Suprapubic skin (tissue), 4 donors: ENCODE measurements around the gene MCC.

Source experiments
- CTCF ChIP-seq, 2 donors: fragments of 200-600 bp in 1 of 2; fragments of 450-650 bp in 1 of 2; sonication (generic) in 1 of 2; IDR thresholded peaks; one replicate each; pipeline ENCODE4 v1.5.1; 2016 to 2019; ENCODE audit warnings: antibody characterized with exemption in 2 of 2, mild to moderate bottlenecking in 1 of 2, moderate library complexity in 1 of 2
- EP300 ChIP-seq: sonication (generic); formaldehyde crosslinking; IDR thresholded peaks from one replicate; pipeline ENCODE4 v1.6.1; 2017; ENCODE audit warnings: antibody characterized with exemption
- POLR2A ChIP-seq, 2 donors: fragments of 450-650 bp; IDR thresholded peaks; one replicate each; pipeline ENCODE4 v1.6.1; 2017; ENCODE audit warnings: antibody characterized with exemption in 2 of 2, mild to moderate bottlenecking in 2 of 2, moderate library complexity in 2 of 2
- POLR2AphosphoS5 ChIP-seq, 3 donors: sonication (generic); formaldehyde crosslinking; IDR thresholded peaks; one replicate each; pipeline ENCODE4 v1.6.1; 2017; ENCODE audit warnings: antibody characterized with exemption in 3 of 3

DNA sequence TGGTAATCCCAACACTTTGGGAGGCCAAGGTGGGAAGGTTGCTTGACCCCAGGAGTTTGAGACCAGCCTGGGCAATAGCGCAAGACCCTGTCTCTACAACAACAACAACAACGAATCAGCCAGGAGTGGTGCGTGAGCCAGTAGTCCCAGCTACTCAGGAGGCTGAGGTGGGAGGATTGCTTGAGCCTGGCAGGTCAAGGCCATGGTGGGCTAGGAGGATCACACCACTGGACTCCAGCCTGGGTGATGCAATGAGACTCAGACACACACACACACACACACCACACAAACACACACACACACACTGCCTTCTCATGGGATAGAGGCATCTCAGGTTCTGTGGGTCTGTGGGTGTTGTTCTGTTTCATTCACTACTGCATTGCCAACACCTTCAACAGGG is 396.6 kb downstream of the MCC start:
- TF ChIP-seq CTCF (IDR thresholded peaks at IDR 0.05) = no peak
- no peak for TF ChIP-seq POLR2AphosphoS5 (IDR thresholded peaks at IDR 0.05)
- no peak for TF ChIP-seq POLR2A (IDR thresholded peaks at IDR 0.05)
- no peak for TF ChIP-seq EP300
